BLaER1 treated with 17β-estradiol and CSF1 and Interleukin-3, amounts not matched to agents 10 nM and 100 nM (cell line): Measurements from ENCODE around the gene PRKCE.

ENCODE experiments used
- H3K27ac ChIP-seq, 11 experiments: shearing (Covaris generic); formaldehyde crosslinking; 2 replicates each; pipeline ENCODE4 v1.8.1; 2022
- H3K27me3 ChIP-seq, 11 experiments: shearing (Covaris generic); formaldehyde crosslinking; 2 replicates each; pipeline ENCODE4 v1.8.1; 2022
- H3K36me3 ChIP-seq, 11 experiments: shearing (Covaris generic); formaldehyde crosslinking; 2 replicates each; pipeline ENCODE4 v1.8.1; 2022
- H3K4me1 ChIP-seq, 10 experiments: shearing (Covaris generic); formaldehyde crosslinking; 2 replicates each; pipeline ENCODE4 v1.8.1; 2022
- H3K4me2 ChIP-seq, 11 experiments: shearing (Covaris generic); formaldehyde crosslinking; 2 replicates each; pipeline ENCODE4 v1.8.1; 2022
- H3K4me3 ChIP-seq, 10 experiments: shearing (Covaris generic); formaldehyde crosslinking; 2 replicates each; pipeline ENCODE4 v1.8.1; 2022
- H3K9ac ChIP-seq, 11 experiments: shearing (Covaris generic); formaldehyde crosslinking; 2 replicates each; pipeline ENCODE4 v1.8.1; 2022
- H3K9me3 ChIP-seq, 11 experiments: shearing (Covaris generic); formaldehyde crosslinking; replicated peaks in 1 of 11; 2 replicates each; pipeline ENCODE4 v1.8.1; 2022
- H4K20me1 ChIP-seq, 11 experiments: shearing (Covaris generic); formaldehyde crosslinking; 2 replicates each; pipeline ENCODE4 v1.8.1; 2022
- Cebpa-rat ChIP-seq, 11 experiments: shearing (Covaris generic); IDR thresholded peaks; 2 replicates each; pipeline ENCODE4 v1.8.1; 2022

Gene PRKCE

DNA sequence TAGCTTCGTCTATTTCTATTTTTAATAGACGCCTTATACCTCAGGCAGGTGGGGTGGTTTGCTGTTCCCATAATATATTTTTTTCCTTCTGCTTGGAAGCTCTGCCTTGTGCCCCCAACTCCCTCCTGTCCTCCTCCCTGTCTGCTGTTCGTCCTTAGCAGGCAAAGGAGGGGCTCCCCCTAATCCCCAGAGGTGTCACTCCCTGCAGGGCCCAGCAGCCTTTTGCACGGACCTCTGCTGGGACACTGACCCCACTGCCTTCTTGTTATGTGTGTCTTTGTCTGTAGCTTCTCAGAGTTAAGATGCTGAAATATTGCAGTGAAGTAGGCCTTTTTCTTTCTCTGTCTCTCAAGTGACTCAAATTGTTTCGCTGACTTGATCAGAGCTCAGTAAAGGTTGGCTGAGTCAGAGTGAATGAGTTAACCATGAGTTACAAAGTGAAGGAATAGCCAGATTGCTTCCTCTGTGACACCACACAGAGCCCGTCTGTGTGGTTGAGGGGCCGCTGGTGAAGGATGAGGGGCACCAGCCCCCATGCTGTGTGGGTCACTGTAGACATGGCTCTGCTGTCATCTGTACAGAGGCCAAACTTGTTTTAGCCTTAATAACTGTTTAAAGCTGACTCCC, 47.7 kb downstream of the PRKCE start:
- H3K4me2 ChIP-seq, result peak overlapping the region; percentile 53 to 91 (median 82)
- H3K9ac ChIP-seq, result peak overlapping the region in 10 of 11 experiments; percentile 8 to 63 (median 54); a peak in 16 of 22 replicates
- H3K27me3 ChIP-seq, result no peaks in the 10 kb centered on the region
- peaks cover 54 to 81% (median 73%) of the 10 kb centered on the region in 10 experiments for H3K4me1 ChIP-seq
- H3K27ac ChIP-seq, result peak overlapping the region in 10 of 11 experiments; percentile 15 to 91 (median 62); a peak in 18 of 22 replicates
- H4K20me1 ChIP-seq, result peaks cover 0 to 94% (median 68%) of the 10 kb centered on the region in 11 experiments; a peak in 18 of 22 replicates
- peaks cover 0 to 54% (median 37%) of the 10 kb centered on the region in 11 experiments; a peak in 16 of 22 replicates for H3K36me3 ChIP-seq
- H3K9me3 ChIP-seq, result no peaks in the 10 kb centered on the region
- no peak for TF ChIP-seq Cebpa-rat (IDR thresholded peaks at IDR 0.05)
- H3K4me3 ChIP-seq, result no peak overlapping the region

DNA sequence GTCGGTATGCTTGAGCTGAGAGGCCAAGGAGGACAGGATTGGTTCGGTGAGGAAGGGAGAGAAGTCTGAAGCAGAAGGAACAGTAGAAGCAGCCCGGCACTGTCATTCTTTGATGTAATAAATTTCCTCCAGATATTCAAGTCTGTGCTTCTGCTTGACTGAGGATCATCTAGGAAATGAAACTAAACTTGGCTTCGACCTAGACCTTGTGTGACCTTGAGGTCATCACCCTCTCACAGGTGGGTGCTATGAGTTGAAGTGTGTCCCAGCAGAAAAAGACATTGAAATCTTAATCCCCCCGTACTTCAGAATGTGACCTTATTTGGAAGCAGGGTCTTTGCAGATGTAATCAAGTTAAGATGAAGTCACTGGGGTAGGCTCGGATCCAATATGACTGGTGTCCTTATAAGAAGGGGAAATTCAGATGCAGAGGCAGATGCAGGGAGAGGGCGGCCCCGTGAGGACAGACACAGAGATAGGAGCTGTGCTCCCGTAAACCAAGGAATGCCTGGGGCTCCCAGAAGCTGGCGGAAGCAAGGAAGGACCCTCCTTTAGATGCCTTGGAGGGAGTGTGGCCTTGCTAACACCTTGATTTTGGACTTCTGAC, 49.0 kb downstream of the PRKCE start:
- no peak for TF ChIP-seq Cebpa-rat (IDR thresholded peaks at IDR 0.05)
- H3K4me2 ChIP-seq, result peak overlapping the region; percentile 53 to 91 (median 82)
- H4K20me1 ChIP-seq, result peaks cover 0 to 94% (median 71%) of the 10 kb centered on the region in 11 experiments; a peak in 19 of 22 replicates
- H3K27ac ChIP-seq, result peak overlapping the region in 10 of 11 experiments; percentile 15 to 91 (median 62); a peak in 18 of 22 replicates
- peaks cover 51 to 67% (median 60%) of the 10 kb centered on the region in 10 experiments for H3K4me1 ChIP-seq
- no peaks in the 10 kb centered on the region for H3K27me3 ChIP-seq
- peaks cover 0 to 5% (median 2%) of the 10 kb centered on the region in 11 experiments; a peak in 4 of 22 replicates for H3K9me3 ChIP-seq
- peak overlapping the region; percentile 1 to 63 (median 38); a peak in 16 of 22 replicates for H3K9ac ChIP-seq
- peak overlapping the region in 1 of 10 experiments; percentile 33; a peak in 1 of 20 replicates for H3K4me3 ChIP-seq
- H3K36me3 ChIP-seq, result peaks cover 0 to 68% (median 51%) of the 10 kb centered on the region in 11 experiments; a peak in 17 of 22 replicates

DNA sequence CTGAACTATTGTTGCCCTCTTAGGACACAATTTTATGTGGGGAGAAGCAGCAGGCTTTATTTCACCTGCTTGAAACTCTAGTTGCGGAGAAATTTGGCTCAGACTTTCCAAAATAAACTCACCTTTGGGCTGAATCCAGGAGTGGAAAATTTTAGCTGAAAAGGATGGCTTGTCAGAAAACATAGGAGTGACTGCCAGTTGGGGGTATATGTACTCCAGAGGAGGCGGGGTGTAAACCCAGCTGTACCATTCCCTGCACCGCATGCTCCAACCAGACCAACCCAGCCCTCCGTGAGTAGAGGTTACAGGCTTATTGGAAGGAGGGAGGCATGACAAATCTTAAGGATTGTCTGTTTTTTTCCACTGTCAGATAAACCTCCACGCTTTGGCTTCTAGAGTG, 53.8 kb downstream of the PRKCE start:
- H3K4me2 ChIP-seq, result no peak overlapping the region
- no peak overlapping the region for H3K9ac ChIP-seq
- peaks cover 0 to 99% (median 57%) of the 10 kb centered on the region in 11 experiments; a peak in 17 of 22 replicates for H4K20me1 ChIP-seq
- H3K4me1 ChIP-seq, result peaks cover 7 to 41% (median 30%) of the 10 kb centered on the region in 10 experiments
- peaks cover 13 to 42% (median 34%) of the 10 kb centered on the region in 11 experiments for H3K9me3 ChIP-seq
- no peak overlapping the region for H3K4me3 ChIP-seq
- H3K36me3 ChIP-seq, result peaks cover 12 to 100% (median 95%) of the 10 kb centered on the region in 11 experiments; a peak in 21 of 22 replicates
- H3K27me3 ChIP-seq, result no peaks in the 10 kb centered on the region
- TF ChIP-seq Cebpa-rat (IDR thresholded peaks at IDR 0.05), result no peak
- no peak overlapping the region for H3K27ac ChIP-seq

DNA sequence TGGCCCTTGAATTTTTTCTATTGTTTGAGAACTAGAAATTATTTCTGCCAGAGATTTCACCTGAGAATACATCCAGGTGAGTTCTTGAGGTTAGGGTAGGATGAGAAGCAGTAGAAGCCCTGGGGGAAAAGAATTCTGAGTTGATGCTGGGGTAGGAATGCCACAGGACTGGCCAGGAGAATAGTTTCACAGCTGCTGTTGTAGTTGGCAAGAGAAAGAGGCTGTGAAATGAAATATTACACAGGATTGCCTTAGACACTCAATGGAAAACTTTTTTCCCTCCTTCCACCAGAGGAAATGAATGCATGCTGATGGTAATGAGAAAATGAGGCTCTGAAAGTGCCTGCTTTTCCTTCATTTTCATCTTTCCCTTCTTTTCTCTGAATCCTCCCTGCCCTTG, 54.6 kb downstream of the PRKCE start:
- peaks cover 12 to 100% (median 99%) of the 10 kb centered on the region in 11 experiments; a peak in 21 of 22 replicates for H3K36me3 ChIP-seq
- peaks cover 13 to 42% (median 34%) of the 10 kb centered on the region in 11 experiments for H3K9me3 ChIP-seq
- H3K4me1 ChIP-seq, result peaks cover 0 to 41% (median 30%) of the 10 kb centered on the region in 10 experiments; a peak in 15 of 20 replicates
- peaks cover 0 to 99% (median 57%) of the 10 kb centered on the region in 11 experiments; a peak in 15 of 22 replicates for H4K20me1 ChIP-seq
- no peak overlapping the region for H3K4me3 ChIP-seq
- H3K9ac ChIP-seq, result no peak overlapping the region
- no peak overlapping the region for H3K27ac ChIP-seq
- TF ChIP-seq Cebpa-rat (IDR thresholded peaks at IDR 0.05), result no peak
- no peak overlapping the region for H3K4me2 ChIP-seq
- no peaks in the 10 kb centered on the region for H3K27me3 ChIP-seq

DNA sequence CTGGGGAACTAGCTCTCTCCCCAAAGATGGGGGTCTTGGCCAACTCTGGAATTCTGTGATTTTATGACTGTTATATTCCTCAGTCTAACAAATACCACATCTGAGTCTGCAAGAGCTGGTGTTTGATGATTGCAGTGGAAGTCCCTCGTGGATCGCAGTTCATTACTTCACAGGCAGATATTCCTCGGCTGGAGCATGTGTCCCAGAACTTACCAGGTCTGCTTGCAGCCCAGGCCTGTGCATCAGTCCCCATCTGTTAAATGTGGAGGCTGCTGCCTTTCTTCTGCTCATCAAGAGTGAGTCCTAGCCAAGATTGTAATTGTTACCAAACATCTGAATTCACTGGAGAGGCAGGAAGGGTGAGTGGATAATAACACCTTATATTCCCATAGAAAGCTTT, 55.5 kb downstream of the PRKCE start:
- Histone ChIP-seq H4K20me1 (peaks cover 0 to 99% (median 60%) of the 10 kb centered on the region in 11 experiments; a peak in 14 of 22 replicates), H3K4me2 (no peak overlapping the region), H3K9me3 (peaks cover 13 to 42% (median 34%) of the 10 kb centered on the region in 11 experiments), H3K4me3 (no peak overlapping the region), H3K9ac (no peak overlapping the region), H3K36me3 (peaks cover 12 to 100% (median 97%) of the 10 kb centered on the region in 11 experiments; a peak in 21 of 22 replicates), H3K4me1 (peaks cover 0 to 45% (median 33%) of the 10 kb centered on the region in 10 experiments; a peak in 16 of 20 replicates), H3K27me3 (no peaks in the 10 kb centered on the region), H3K27ac (no peak overlapping the region)
- no peak for TF ChIP-seq Cebpa-rat (IDR thresholded peaks at IDR 0.05)

DNA sequence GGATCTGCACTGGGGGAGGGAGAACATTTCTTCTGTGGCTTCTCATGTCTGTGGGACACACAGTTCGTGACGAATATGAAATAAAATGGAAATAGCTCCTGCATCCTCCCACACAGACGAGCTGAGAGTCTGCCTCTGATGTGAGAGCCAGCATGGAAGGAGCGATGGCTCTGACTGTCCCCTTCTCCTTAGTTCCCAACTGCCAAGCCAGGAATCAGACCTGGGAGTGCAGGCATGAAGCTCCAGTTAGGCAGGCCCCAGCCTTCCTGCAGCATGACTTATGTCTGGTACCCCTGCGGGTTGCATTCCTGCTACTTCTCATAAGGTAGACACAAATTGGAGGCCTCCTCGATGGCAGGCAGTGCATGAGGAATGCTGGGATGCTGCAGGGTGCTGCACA, 56.2 kb downstream of the PRKCE start:
- H3K27ac ChIP-seq, result no peak overlapping the region
- H3K9me3 ChIP-seq, result peaks cover 13 to 42% (median 34%) of the 10 kb centered on the region in 11 experiments
- TF ChIP-seq Cebpa-rat (IDR thresholded peaks at IDR 0.05), result no peak
- H3K9ac ChIP-seq, result no peak overlapping the region
- peaks cover 0 to 52% (median 40%) of the 10 kb centered on the region in 10 experiments; a peak in 16 of 20 replicates for H3K4me1 ChIP-seq
- H4K20me1 ChIP-seq, result peaks cover 0 to 99% (median 66%) of the 10 kb centered on the region in 11 experiments; a peak in 14 of 22 replicates
- no peak overlapping the region for H3K4me2 ChIP-seq
- H3K36me3 ChIP-seq, result peaks cover 12 to 100% (median 96%) of the 10 kb centered on the region in 11 experiments; a peak in 21 of 22 replicates
- H3K27me3 ChIP-seq, result no peaks in the 10 kb centered on the region
- no peak overlapping the region; a peak in 1 of 20 replicates for H3K4me3 ChIP-seq

DNA sequence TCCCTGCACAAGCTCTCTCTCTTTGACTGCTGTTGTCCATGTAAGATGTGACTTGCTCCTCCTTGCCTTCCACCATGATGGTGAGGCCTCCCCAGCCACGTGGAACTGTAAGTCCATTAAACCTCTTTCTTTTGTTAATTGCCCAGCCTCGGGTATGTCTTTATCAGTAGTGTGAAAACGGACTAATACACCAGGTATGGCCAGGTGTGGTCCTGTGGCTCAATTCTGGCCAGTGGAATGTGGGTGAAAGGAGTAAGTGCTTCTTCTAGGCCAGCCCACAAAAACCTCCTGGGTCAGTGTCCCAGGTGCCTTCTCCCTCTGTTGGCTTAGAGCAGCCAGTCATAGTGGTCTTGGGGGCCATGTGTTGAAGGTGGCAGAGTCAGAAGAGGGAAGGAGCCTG, 57.0 kb downstream of the PRKCE start:
- peaks cover 12 to 100% (median 93%) of the 10 kb centered on the region in 11 experiments; a peak in 21 of 22 replicates for H3K36me3 ChIP-seq

DNA sequence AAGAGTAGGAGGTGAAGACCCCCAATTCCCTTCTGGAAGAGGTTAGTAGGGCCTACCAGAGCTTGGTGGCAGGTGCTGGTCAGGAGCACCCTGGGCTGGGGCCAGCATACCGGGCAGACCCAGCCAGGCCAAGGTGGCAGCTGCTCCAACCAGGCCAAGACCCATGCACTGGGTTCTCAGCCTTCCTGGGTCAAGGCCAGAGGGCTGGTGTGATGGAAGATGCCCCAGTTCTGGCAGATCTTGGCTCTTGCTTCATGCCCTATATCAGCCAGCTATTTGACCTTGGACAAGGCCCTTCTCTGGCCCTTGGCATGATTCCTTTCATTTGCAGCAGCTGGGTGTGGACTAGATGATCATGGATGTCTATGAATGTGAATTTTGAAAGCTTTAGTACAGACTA, 57.7 kb downstream of the PRKCE start:
- peaks cover 0 to 66% (median 52%) of the 10 kb centered on the region in 10 experiments; a peak in 16 of 20 replicates for H3K4me1 ChIP-seq
- H3K27me3 ChIP-seq, result no peaks in the 10 kb centered on the region
- peaks cover 0 to 99% (median 69%) of the 10 kb centered on the region in 11 experiments; a peak in 14 of 22 replicates for H4K20me1 ChIP-seq
- H3K4me3 ChIP-seq, result no peak overlapping the region
- peaks cover 12 to 100% (median 96%) of the 10 kb centered on the region in 11 experiments; a peak in 21 of 22 replicates for H3K36me3 ChIP-seq
- H3K4me2 ChIP-seq, result peak overlapping the region in 7 of 11 experiments; percentile 2 to 55 (median 20); a peak in 9 of 22 replicates
- no peak overlapping the region; a peak in 1 of 22 replicates for H3K27ac ChIP-seq
- no peak for TF ChIP-seq Cebpa-rat (IDR thresholded peaks at IDR 0.05)
- peaks cover 13 to 44% (median 35%) of the 10 kb centered on the region in 11 experiments for H3K9me3 ChIP-seq
- H3K9ac ChIP-seq, result no peak overlapping the region

More for the DNA sequence above, 57.0 kb downstream of the PRKCE start:
- Histone ChIP-seq H3K4me3 (no peak overlapping the region), H3K4me2 (peak overlapping the region in 6 of 11 experiments; percentile 2 to 55 (median 28); a peak in 6 of 22 replicates), H4K20me1 (peaks cover 0 to 99% (median 69%) of the 10 kb centered on the region in 11 experiments; a peak in 14 of 22 replicates), H3K9me3 (peaks cover 13 to 42% (median 34%) of the 10 kb centered on the region in 11 experiments), H3K4me1 (peaks cover 0 to 60% (median 48%) of the 10 kb centered on the region in 10 experiments; a peak in 16 of 20 replicates), H3K9ac (no peak overlapping the region), H3K27ac (no peak overlapping the region), H3K27me3 (no peaks in the 10 kb centered on the region)
- TF ChIP-seq Cebpa-rat (IDR thresholded peaks at IDR 0.05), result no peak
